ENCODE data around the gene KIRREL1.

The KIRREL1 gene

DNA sequence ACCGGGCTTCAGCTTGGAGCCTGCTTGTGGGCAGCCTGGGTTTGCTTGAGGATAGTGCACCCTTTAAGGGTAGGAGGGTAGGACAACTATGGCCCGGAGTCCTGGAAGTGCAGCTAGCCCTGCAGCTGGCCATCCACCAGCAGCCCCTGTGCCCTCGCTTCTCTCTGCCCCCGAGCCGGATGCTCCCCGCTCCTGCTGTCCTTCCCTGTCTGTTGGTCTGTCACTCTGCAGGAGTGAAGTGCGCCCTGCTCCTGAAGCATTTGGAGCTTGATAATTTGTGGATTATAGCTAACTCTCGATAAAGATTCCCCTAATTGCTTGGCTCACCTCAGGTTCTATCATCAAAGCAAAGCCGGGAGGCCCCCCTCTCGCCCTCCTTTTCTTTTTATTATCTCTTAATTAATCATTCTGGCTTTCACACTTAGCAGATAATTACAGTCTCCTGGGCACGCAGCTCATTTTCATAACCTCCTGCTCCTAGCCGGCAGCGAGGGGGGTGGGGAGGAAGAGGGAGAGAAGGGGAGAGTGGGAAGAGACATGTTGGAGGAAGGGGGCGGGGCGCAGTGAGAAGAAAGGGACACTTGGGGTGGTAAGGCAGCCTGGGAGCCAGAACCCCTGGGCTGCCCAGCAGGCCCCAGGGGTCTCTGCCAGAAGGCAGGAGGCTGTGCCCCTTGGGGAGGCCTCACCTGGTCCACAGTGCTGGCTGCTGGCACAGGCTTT, 14.4 kb downstream of the KIRREL1 start:
- no peak for DNase-seq

DNA sequence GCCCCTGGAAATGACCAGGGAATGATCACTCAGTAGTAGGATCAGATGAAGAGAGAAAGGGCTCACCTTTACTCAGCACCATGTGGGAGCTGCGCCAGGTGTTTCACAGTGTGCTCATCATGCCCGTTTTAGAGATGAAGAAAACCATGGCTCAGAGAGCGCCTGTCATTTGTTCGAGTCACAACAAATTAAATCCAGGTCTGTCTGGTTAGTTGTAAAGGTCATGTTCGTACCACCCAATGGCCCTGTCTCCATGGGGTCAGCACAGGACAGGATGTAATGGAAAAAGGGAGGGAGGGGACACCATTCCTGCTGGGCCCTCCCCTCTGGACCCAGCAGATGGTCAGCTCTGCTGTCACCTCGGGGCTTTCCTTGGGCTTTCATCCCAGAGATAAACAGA, 15.2 kb downstream of the KIRREL1 start:
- DNase-seq, result no peak

DNA sequence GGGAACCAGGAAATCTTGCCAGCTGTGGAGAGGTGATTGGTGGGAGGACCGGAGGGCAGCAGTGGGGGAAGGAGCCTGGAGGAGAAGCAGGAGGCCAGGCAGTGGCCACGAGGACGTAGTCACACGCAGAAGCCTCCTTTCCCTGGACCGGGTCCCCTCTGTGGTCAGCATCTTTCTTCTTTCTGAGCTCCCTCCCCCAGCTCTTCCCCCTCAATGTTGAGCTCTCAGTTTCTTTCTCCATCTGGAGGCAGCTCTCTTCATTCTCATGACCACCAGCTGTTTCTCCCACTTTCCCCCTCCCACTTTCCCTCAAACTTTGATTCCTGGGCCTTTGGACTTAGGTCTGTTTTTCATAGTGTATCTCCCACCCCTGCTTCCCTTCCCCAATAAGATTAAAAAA, 18.3 kb downstream of the KIRREL1 start:
- no peak for DNase-seq

DNA sequence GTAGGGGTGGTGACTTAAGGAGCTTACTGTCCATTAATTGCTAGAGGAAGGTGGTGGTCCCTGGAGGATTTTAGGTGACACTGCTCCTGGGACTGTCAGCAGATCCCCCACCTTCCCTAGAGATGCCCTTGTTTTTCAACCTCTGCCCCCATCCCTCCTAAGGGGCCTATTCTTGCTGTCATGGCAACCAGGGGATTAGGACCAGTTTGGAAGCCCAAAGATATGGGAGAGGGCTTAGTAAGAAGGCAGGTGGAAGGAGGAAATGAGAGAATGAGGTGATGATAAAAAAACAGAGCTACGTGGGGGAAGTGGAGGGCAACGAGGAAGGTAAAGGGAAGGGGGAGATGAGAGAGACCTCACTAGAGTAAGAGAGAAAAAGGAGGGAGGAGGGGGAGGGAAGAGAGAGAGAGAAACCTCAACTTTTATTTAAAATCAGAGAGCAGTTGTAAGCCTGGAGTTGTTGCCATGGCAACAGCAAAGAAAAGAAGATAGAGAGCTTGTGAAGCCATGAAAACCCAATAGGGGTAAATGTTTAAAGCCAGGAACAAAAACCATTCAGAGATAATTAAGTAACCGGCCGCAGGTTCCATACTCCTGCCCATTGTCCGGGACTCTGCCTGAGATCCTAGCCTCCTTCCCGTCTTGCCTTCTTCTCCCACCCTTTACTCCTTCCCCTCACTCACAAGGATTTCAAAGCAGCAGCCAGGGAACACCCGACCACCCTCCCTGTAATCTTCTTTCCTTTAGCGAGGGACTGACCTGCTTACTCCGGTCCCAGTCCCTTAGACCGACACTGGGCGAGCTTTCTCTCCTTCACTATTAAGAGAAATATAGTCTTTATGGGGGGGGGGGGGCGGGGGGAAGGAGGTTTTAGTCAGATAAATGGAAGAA, 20.6 kb downstream of the KIRREL1 start:
- no peak for DNase-seq

DNA sequence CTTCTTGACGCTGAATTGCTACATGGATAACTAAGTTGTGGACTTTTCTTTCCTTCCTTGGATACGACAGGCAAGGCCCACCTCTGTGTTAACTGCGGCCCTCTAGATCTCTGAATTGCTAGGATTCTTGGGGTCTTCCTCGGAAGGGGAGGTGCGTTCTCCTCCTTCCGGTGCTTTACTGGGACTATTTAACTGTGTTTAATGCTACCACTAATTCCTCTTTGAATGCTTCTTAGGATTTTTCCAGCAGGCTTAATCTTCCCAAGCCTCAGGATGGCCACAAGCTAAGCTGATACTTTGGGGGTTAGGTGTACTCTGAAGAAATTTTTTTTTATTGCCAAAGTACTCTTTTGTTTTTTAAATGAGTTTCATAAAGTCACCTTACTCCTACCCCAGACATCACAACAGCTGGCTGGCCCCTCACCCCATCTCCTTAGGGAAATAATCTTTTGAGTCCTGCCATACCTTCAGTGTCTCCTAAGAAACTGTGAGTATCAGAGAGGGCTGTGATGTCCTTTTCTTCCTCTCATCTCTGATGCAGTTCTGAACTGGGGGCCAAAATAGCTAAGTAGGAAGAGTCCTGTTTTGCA, 21.4 kb downstream of the KIRREL1 start:
- no peak for DNase-seq

DNA sequence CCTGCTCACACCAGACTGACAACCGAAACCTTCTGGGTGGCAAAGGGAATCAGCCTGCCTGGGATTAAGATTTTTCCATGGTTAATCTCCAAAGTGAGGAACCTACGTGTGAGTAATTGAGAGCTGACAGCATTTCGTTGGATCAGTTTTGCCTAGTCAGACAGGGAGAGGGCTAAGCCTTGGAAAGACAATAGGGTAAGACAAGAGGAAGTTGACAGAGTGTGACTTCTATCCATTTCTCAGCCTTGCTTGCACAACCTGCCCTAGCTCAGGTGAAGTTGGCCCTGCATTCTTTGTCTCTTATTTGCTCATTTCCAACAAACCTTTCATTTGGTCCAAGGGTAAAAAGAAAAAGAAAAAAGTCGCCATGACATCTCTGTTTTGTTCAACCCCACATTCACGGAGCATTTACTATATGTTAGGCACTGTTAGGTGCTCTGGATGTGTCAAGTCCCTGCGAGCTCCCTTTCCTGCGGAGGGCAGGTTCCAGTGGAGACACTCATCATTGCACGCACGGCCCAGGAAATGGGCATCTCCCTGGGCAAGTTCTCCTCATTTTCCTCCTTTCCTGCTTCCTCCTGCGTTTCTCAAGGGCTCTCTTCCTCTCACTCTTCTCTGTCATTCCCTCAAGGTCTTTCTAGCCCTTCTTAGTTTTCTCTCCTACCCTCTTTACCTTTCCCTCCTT, 23.3 kb downstream of the KIRREL1 start:
- no peak for DNase-seq

DNA sequence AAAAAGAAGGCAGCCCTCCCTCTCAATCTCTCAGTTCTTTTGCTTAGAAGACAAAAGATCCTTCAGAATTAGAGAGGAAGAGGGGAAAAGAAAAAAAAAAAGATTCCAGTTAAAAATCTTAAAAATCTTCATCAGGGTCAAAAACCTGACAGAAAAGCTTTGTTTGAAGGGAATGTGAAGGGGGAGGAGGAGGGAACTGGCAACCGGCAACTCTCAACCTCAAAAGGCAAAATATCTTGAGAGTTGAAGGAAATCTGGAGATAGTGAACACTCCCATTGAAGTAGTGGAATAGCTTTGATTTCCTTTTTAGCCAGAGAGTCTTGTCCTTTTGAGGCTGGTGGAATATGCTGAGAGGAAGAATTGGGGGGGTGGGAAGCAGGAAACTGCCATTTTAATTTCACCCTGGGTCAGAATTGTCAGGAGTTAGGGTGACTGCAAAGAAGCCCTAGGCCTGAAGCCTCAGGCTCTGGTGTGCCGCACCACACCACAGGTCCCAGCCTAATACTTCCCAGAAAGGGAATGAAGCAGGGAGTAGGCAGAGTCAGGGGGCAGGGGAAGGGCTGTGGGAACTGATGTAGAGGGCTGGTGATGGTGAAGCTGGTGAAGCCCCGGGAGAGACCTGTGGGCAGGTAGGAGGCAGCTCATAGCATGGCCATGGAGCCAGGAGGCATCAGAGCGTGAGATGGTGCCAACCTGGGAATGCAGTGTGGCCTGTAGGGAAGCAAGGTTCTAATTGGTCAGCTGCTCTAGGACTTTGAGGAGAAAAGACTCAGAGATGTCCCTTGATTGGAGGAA, 24.6 kb downstream of the KIRREL1 start:
- DNase-seq, result no peak

DNA sequence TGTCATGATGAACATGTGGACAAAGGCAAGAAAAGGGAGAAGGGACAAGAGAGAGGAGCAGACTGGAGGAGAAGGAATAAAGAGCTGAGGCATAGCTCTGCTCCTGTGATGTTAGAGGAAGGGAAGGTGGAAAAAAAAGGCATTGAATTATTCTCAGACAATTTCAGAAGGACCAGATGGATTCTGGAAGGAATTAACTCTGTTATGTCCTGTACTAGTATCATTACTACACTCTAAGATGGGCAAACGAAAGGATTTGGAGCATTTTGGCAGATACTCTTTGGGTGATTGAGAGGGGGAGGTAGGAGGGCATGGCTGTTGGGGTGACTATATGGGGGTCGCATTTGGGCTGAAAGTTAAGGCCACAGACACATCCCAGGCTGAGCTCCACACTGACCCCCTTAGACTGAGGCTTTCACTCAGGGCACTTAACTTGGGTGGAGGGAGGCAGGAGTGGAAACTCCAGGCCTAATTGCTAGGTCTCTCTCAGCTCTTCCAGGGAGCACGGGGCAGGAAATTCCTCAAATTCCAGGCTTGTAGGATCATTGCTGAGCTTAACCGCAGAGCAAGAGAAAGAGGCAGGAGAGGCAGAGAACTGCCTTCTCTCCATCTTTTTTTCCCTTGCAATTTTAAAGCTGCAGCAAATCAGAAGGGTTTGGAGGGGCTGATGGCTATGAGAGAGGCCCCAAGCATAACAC, 25.9 kb downstream of the KIRREL1 start:
- no peak for DNase-seq

DNA sequence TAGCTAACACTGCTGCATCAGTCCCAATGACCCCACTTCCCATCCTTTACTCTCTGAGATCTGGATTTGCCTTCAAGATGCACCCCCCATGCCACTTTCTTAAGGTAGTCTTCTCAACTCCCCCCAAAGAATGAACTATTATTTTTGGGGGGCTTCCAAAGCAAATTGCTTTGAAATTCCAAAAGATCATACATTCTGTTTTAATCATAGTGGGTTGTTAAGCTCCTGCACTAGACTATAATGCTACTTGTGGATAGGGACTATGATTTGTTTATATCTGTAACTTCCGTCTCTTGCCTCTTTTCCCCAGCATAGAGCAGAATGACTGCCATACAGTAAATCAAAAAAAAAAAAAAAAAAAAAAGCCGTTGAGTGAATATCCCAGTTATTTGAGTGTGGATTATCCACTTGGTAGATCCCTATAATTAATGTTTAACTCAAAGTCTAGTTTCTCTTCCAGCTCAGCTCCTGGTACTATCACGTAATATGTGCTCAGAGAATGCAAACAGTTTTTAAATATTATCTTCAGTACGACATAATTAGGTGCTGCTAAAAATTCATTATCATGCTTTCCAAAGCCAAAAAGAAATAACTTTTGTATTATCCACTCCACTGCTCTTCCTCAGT, 26.9 kb downstream of the KIRREL1 start:
- DNase-seq, result no peak

DNA sequence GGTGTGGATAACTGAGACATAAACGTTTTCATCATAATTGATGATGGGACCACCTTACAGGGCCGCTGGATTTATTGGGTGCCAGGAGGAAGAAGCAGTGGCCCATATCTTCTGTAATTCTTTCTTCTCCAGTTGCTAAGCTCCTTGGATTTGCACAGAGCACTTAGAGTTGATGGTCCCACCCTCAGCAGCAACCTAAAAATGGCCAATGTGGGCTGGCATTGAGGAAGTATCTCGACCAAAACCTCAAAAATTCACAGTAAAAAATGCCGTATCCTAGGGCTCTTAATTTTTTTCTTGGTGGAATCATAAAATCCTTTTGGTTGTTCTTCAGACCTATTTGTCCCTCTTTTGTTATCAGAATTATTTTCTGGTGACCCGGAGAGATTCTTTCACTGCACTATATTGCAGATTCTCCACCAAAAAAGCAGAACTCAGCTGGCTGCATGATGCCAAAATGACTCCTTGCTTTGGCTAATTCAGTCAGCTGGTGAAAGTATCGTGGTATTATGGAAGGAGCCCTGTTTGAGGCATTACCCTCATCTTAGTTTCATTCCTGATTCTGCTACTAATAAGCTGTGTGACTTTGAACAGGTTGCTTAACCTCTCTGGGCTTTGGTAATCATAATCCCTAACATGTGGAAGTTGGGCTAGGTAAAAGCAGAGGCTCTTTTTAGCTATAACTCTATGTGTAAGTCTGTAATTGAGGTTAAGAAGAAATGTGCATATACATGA, 27.6 kb downstream of the KIRREL1 start:
- no peak for DNase-seq

DNA sequence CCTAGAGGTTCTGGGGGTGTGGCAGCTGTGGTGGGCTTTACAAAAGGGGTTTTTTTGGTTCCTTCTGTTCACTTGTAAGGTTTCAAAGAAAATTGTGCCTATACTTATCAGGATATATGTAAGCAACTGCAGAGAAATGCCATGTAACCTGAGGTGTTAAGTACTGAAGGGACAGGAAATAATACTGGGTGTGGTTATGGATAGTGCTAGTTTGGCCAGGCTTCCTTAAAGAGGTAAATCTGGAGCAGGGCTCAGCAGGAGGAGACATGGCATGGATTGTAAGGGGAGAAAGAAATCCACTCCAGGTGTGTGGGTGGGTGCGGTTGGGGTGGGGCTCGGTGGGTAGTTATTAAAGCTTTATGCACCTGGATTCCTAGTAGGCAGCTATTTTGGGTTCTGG, 28.3 kb downstream of the KIRREL1 start:
- no peak for DNase-seq

DNA sequence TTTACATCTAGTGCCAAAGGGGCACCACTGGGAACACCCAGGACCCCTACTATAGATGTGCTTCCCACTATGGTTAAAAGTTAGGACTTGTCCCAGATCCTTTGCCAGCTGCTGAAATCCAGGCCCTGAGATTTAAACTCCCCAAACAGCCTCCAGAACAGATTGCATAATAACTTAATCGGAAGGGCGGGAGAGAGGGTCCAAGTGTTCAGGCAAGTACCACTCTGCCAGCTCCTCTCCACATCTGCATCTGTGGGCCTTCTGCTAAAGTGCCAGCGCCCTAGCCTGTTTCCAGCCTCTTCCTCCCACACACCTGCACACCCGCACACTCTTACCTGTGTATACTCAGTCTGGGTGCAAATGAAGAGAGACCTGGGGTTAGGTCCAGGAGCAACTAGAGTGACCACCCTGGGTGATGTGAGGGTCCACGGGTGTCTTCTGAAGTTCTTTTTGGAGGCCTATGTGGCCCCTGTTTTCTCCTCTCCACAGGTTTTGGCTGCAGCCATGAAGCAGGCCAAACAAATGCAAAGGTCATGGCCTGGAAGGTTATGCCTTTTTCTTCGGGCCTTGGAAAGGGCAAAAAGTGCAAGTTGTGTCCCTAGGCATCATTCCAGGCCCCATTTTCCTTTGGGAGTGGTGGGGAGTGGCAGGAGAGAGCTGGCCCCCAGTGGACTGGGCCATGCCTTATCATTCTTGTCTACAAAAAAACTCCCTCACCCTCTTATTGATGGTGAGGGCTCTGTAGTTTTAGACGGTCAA, 29.3 kb downstream of the KIRREL1 start:
- no peak for DNase-seq

DNA sequence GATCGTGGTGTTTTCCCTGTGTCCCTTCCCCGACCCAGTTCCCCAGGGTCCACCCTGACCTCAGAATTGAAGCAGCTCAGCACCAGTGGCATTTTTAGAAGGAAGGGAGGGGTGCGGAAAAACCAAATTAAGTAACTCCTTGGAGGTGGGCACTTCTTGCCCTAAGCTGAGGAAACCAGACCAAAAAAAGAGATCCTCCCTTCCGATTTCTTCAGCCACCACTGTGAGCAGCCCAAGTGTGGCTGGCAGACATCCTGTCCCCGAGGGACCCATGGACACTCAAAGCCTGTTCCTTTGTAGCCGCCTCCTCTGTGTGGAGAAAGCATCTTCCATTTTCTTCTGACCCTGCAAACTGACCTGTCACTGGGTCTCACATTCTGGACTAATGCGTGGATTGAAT, 31.3 kb downstream of the KIRREL1 start:
- no peak for DNase-seq

DNA sequence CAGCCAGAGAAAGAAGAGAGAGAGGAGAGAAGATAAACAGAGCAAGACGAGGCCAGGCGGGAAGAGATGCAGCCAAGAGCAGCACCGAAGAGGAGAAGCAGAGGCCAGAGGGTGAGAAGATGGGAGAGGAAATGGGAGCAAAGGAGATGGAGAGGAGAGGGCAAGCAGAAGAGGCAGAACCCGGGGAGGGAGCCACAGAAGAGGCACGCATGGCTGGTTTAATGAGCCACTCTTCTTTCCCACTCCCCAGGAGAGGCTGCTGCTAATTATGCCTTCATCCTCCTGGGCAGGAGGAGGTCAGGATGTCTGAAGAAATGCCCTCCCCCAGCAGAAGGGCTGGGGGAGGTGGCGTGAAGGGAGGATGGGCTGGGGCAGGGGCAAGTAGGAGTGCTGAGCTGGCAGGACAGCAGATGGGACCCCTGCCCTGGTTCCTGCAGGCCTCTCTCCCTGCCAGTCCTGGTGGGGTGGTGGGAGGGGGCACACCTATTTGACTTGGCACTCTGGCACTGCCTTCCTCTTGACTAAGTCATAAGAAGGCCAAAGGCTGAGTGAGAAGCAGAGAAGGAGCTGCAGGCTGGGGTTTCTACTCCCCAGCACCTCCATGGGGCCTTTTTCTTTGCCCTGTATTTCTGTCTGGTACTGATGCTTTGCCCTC, 32.3 kb downstream of the KIRREL1 start:
- DNase-seq, result no peak

DNA sequence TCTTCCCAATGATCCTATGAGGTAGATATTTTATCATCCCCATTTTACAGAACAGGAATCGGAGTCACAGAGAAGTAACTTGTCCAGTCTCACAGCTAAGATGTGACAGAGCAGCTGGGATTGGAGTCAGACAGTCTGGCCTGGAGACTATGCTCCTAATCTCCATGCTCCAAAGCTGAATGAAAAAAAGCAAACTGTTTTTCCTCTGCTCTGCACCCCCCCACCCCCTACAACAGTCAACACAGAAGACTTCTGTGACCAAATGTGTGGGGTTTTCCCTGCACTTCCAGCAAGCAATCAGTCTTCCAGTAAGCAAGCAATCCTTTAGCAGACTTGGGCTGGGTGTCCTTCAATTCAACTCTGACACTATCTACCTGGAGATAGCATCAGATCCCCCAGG, 33.2 kb downstream of the KIRREL1 start:
- DNase-seq, result no peak

DNA sequence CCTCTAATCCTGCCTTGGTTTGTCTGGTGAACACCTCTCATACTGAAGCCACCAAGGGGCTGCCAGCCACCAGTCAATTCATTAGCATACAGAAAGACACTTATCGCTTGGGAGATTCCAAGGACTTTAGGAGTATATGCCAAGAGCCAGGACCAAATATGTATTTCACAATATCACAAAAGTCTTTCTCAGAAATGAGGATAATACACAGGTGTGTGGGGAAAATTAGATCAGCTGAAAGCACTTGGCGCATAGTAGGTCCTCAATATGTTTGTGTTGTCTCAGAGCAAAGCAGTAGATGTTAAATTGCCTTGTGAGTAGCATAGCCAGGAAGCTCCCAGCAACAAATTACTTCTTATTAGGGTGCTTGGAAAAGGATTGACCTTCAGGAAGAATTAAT, 34.1 kb downstream of the KIRREL1 start:
- DNase-seq, result no peak

DNA sequence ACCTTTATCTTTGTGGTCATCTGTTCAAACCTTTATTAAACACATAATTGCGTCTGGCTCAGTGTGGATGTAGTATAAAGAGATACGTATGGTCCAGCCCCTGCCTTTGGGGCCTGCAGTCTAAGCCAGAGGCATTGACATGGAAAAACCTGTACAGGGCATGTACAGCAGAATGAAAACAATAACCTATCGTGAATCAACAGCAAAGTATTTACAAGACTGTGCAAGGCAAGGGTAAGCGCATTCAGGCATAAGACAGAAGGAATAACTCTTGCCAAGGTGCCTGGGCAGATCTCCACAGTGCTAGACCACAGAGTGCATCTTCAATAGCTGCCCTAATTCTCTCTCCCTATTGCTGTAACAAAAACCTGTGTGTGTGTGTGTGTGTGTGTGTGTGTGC, 35.5 kb downstream of the KIRREL1 start:
- DNase-seq, result no peak

DNA sequence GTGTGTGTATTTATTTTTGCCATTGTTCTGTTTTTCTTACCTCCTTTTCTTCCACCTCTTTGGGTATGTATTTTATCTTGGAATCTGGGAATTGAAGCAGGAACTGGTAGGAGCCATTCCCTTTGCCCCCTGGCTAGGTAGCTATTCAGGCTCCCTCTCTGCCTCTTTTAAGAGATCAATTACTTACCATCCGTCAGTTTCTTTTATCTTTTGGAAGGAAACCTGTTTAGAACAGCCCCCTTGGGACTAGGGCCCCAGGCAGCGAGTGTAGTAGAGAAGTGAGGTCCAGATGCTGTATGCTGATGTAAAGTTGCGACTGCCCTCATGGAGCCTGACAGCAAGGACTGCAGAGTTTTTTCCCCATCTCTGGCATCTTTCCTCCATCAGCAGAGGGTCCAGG, 41.6 kb downstream of the KIRREL1 start:
- no peak for DNase-seq

DNA sequence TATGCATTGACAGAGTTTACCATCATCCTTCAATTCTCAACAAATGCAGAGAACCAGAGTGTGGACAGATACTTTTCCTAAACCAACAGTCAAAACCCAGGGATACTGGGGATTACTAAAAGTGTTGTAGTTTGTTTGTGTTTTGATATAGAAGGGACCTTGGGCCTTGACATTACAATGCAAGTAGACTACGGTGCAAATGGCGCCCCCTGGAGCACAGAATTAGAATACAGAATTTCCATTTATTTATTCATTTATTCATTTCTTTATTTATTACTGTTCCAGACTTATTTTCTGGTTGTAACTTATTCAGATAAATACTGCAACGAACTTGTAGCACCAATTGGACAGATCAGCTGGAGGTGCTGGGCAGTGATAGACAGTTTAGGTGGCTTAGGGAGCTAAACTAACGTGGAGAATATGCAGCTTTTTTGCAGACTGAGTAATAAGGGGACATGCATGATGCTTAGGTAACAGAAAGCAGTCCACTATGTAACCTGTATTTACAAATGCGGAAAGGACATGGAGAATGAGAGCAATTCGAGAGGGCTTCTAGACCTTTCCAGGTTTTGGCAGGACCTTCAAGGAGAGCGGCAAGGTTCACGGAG, 42.6 kb downstream of the KIRREL1 start:
- peak in 1 of 6 experiments; percentile 2 for DNase-seq

Measured in stimulated activated naive CD4-positive, alpha-beta T cell (primary cell).